ENCODE data around the gene STKLD1. TPM values are rescaled to one million over a fixed set of nuclear protein-coding genes. Genes with fewer than 3 reads are reported as not detected.
"Not testable (repeated sequence)": the region's sequence is repeated elsewhere in the genome, so short reads cannot be mapped to it uniquely, and the experiment has no call there.

The STKLD1 gene
- total RNA-seq (0.94 TPM), polyA plus RNA-seq (1.5 TPM)
- long read RNA-seq, donor 1, result 0 reads
- long read RNA-seq, donor 2, result 0 reads
- long read RNA-seq, donor 3, result 0 reads
- long read RNA-seq, donor 4, result 0 reads
- long read RNA-seq, donor 5, result 0 reads
- long read RNA-seq, donor 6, partial matches to known transcripts, result 0 of 7 reads
- long read RNA-seq, donor 6, other reads (novel, unspliced or antisense), result 7 of 7 reads
- long read RNA-seq, donor 7, result 0 reads
- long read RNA-seq, donor 8, result 0 reads
- long read RNA-seq, donor 9, partial matches to known transcripts, result 5 of 5 reads
- long read RNA-seq, donor 9, other reads (novel, unspliced or antisense), result 0 of 5 reads
- long read RNA-seq, donor 10, result 0 reads

DNA sequence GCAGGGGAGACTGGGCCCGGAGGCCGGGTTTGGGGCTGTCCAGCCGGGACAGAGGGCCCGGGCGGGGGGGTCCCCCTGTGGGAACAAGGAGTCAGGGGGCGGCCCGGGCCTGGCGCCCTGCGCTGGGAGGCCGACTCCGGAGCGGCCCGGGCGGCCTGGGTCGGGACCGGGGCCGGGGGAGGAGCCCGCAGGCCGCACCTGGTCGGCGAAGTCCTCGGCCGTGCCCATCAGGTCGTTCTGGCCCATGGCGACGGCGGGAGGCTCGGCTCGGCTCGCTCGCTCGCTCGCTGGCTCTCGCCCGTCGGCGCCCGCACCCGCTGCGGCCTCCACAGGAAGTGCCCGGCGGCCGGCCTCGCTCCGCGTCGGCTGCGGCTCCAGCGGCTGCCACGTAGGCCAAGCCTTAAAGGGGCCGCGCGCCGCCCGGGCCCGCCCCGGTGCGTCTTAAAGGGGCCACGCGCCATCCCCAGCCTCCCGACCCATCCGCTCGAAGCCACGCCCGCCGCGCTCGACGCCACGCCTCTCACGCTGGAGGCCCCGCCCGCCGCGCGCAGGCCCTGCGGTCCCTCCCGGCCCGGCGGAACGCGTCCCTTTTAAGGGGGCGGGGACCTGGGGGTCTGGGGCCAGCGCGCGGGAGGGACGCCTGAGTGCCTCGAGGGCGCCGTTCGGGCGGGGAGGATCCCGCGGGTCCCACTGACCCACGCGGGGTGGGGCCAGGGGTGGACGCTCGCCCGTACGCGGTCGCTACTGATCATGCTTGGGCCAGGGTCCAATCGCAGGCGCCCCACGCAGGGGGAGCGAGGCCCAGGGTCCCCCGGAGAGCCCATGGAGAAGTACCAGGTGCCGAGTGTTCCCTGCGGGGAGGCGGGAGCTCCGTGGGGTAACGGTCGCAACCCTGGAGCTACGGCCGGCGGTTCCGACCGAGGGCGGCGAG is at the start of gene STKLD1, which contains the start of gene SURF4:
STKLD1 (plus strand) TSS at position 643 of the 931 bp plus-strand sequence; CDS start at position 751, 108 bp downstream.
SURF4 (minus strand) TSS at position 337 of the 931 bp plus-strand sequence; CDS start at position 246, 91 bp downstream.
- H3K4me3 ChIP-seq (ENCODE audit: low read length in 2 of 2), result peak within 1 kb of the TSS; percentile 63 to 97
- under 1% methylated on average over 120 of the region's 120 CpGs for WGBS

DNA sequence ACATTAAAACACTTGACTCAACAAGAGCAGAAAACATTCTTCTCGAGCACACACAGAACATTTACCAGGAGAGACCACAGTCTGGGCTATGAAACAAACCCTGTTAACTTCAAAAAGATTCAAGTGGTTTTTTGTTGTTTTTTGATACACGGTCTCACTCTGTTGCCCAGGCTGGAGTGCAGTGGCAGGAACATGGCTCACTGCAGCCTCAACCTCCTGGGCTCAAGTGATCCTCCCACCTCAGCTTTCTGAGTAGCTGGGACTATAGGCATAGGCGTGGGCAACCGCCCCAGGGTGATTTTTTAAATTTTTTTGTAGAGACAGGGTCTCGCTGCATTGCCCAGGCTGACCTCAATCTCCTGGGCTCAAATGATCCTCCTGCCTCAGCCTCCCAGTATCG is 49.1 kb upstream of the STKLD1 start:
- peaks cover 14 to 21% of the 10 kb centered on the region in 2 donors for H3K36me3 ChIP-seq (ENCODE audit: control insufficient read depth in 2 of 2, insufficient read depth in 2 of 2, low read length in 1 of 2)
- H3K4me3 ChIP-seq (ENCODE audit: low read length in 2 of 2); H3K9me3 ChIP-seq (ENCODE audit: control insufficient read depth in 2 of 2, insufficient read depth in 1 of 2, low read length in 1 of 2); H3K27me3 ChIP-seq (ENCODE audit: control insufficient read depth in 2 of 2, insufficient read depth in 1 of 2, low read length in 1 of 2); DNase-seq (ENCODE audit: low read depth in 6 of 9, low spot score in 9 of 9); H3K4me1 ChIP-seq (ENCODE audit: control insufficient read depth in 2 of 2, insufficient read depth in 2 of 2, low read length in 2 of 2); H3K27ac ChIP-seq (ENCODE audit: low read depth in 1 of 2, low read length in 1 of 2): not testable (repeated sequence)
- WGBS, result 97% methylated on average over 6 of the region's 6 CpGs

More for the DNA sequence above, at the start of gene STKLD1, which contains the start of gene SURF4:
- Histone ChIP-seq H3K9me3 (ENCODE audit: control insufficient read depth in 2 of 2, insufficient read depth in 1 of 2, low read length in 1 of 2) (no peaks in the 10 kb centered on the region), H3K36me3 (ENCODE audit: control insufficient read depth in 2 of 2, insufficient read depth in 2 of 2, low read length in 1 of 2) (peaks cover 4 to 18% of the 10 kb centered on the region in 2 donors), H3K27me3 (ENCODE audit: control insufficient read depth in 2 of 2, insufficient read depth in 1 of 2, low read length in 1 of 2) (peaks cover 0 to 5% of the 10 kb centered on the region in 2 donors), H3K4me1 (ENCODE audit: control insufficient read depth in 2 of 2, insufficient read depth in 2 of 2, low read length in 2 of 2) (peaks cover 18 to 46% of the 10 kb centered on the region in 2 donors), H3K27ac (ENCODE audit: low read depth in 1 of 2, low read length in 1 of 2) (peak within 1 kb of the TSS; percentile 81 to 90)
- peak; percentile 64 to 96 (median 91) for DNase-seq (ENCODE audit: low read depth in 6 of 9, low spot score in 9 of 9)

DNA sequence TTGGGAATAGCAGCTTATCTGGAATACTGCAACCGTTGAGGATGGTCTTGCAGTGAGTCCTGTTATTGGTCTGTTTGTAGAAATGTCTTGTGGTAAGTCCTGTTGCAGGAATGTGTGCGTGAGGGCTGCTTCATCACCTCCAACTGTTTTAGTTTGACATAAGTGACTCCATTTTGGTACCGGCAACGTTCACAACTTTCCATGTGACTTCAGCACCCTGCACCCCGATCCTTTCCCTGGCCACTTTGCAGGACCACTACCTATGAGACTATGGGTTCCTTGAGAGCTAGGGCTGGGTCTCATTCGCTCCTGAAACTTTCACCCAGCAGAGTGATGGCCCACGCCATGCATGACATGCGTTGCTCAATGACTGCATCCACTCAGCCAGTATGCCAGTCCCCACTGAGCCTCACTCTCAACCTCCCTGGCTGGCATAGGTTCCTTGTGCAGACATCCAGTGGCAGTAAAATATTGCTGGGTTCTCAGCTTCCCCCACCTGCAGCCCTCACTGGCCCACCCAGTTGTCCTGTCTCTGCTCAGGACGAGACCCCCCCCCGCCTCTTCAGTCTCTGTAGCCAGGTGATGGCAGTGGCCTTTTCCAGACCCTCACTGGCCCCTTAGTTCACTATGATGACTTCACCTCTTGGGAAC is 48.2 kb upstream of the STKLD1 start:
- WGBS, result 97% methylated on average over 10 of the region's 10 CpGs

DNA sequence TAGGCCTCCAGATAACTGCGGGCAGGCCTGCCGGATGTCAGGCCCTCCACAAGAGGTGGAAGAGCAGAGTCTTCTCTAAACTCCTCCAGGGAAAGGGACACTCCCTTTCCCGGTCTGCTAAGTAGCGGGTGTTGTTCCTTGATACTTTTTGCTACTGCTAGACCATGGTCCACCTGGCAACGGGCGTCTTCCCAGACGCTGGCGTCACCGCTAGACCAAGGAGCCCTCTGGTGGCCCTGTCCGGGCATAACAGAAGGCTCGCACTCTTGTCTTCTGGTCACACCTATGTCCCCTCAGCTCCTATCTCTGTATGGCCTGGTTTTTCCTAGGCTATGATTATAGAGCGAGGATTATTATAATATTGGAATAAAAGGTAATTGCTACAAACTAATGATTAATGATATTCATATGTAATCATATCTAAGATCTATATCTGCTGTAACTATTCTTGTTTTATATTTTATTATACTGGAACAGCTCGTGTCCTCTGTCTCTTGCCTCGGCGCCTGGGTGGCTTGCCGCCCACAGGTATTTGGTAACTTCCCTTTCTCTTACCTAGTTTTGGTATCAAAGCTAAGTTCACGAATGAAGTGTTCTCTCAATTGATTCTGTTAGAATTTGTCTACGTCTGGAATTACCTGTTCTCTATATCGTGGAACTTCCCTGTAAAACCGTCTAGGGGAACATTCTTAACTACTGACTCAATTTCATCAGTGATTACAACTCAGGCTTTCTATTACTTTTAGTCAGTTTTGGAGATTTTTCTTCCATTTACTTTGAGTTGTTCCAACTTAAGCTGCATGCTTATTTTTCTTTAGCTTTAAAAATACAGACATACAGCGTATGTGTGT is 46.6 kb upstream of the STKLD1 start:
- 83% methylated on average over 21 of the region's 21 CpGs for WGBS
- H3K36me3 ChIP-seq (ENCODE audit: control insufficient read depth in 2 of 2, insufficient read depth in 2 of 2, low read length in 1 of 2), result peaks cover 39 to 46% of the 10 kb centered on the region in 2 donors
- H3K4me1 ChIP-seq (ENCODE audit: control insufficient read depth in 2 of 2, insufficient read depth in 2 of 2, low read length in 2 of 2); H3K9me3 ChIP-seq (ENCODE audit: control insufficient read depth in 2 of 2, insufficient read depth in 1 of 2, low read length in 1 of 2); DNase-seq (ENCODE audit: low read depth in 6 of 9, low spot score in 9 of 9); H3K27ac ChIP-seq (ENCODE audit: low read depth in 1 of 2, low read length in 1 of 2); H3K4me3 ChIP-seq (ENCODE audit: low read length in 2 of 2); H3K27me3 ChIP-seq (ENCODE audit: control insufficient read depth in 2 of 2, insufficient read depth in 1 of 2, low read length in 1 of 2): not testable (repeated sequence)

More for the DNA sequence above, 48.2 kb upstream of the STKLD1 start:
- Histone ChIP-seq H3K9me3 (ENCODE audit: control insufficient read depth in 2 of 2, insufficient read depth in 1 of 2, low read length in 1 of 2) (peaks cover 0 to 3% of the 10 kb centered on the region in 2 donors), H3K27me3 (ENCODE audit: control insufficient read depth in 2 of 2, insufficient read depth in 1 of 2, low read length in 1 of 2) (no peaks in the 10 kb centered on the region), H3K4me3 (ENCODE audit: low read length in 2 of 2) (no peak overlapping the region), H3K27ac (ENCODE audit: low read depth in 1 of 2, low read length in 1 of 2) (no peak overlapping the region), H3K4me1 (ENCODE audit: control insufficient read depth in 2 of 2, insufficient read depth in 2 of 2, low read length in 2 of 2) (no peaks in the 10 kb centered on the region), H3K36me3 (ENCODE audit: control insufficient read depth in 2 of 2, insufficient read depth in 2 of 2, low read length in 1 of 2) (peaks cover 24 to 30% of the 10 kb centered on the region in 2 donors)
- no peak for DNase-seq (ENCODE audit: low read depth in 6 of 9, low spot score in 9 of 9)

DNA sequence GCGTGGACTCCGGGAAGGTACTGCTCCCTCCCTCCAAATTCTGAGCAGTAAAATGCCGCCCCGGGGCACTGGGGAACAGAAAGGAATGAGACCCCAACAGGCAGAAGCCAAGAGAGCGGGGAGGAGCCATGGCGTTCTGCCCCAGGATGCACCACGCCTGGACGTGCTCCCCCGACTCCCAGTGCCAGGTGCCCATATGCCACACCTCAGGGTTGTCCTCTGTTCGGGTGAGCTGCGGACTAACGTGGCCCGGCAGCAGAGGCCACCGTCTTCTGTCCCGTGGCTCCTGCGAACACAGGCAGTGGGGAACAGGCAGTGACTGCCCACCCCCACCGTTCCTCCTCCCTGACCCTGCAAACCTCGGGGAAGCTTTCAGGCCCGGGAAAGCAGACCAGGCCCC is 44.9 kb upstream of the STKLD1 start:
- H3K4me1 ChIP-seq (ENCODE audit: control insufficient read depth in 2 of 2, insufficient read depth in 2 of 2, low read length in 2 of 2), result peaks cover 10% of the 10 kb centered on the region in 2 donors
- DNase-seq (ENCODE audit: low read depth in 6 of 9, low spot score in 9 of 9), result no peak
- no peaks in the 10 kb centered on the region for H3K27me3 ChIP-seq (ENCODE audit: control insufficient read depth in 2 of 2, insufficient read depth in 1 of 2, low read length in 1 of 2)
- peaks cover 39 to 46% of the 10 kb centered on the region in 2 donors for H3K36me3 ChIP-seq (ENCODE audit: control insufficient read depth in 2 of 2, insufficient read depth in 2 of 2, low read length in 1 of 2)
- H3K4me3 ChIP-seq (ENCODE audit: low read length in 2 of 2), result no peak overlapping the region
- H3K27ac ChIP-seq (ENCODE audit: low read depth in 1 of 2, low read length in 1 of 2), result no peak overlapping the region
- peaks cover 0 to 5% of the 10 kb centered on the region in 2 donors for H3K9me3 ChIP-seq (ENCODE audit: control insufficient read depth in 2 of 2, insufficient read depth in 1 of 2, low read length in 1 of 2)
- 95% methylated on average over 19 of the region's 19 CpGs for WGBS

DNA sequence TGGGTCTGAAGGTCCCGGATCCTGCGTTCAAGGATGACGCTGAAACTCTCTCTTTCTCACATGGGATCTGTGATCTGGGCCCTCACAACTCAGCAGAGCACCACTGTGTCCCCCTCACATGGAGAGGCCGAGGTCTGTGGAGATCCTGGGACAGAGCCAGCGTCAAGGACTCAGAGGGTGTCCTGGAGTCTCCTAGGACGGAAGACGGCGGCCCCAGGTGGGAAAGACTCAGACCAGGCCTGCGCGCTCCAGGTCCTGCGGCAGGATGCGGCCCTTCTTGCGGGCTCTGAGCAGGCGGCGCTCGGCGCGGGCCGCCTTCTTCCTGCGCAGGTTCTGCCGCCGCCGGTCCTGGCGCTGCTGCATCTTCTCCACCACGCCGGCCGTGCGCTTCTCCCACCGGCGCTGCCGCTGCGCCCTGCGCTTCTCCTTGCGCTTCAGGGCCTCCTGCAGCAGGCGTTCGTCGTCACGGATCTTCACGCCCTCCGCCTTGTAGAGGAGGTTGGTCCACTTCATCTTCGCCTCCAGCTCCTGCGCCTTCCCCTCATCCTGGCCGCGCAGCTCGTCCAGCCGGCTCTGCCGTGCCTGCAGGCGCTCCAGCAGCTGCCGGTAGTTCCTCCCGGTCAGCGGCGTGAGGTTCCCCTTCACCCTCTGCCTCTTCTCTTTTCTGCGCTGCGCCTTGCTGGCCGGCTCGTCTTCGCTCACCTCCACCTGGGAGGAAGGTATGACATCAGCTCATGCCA is 44.4 kb upstream of the STKLD1 start:
- Histone ChIP-seq H3K36me3 (ENCODE audit: control insufficient read depth in 2 of 2, insufficient read depth in 2 of 2, low read length in 1 of 2) (peaks cover 39 to 46% of the 10 kb centered on the region in 2 donors), H3K4me3 (ENCODE audit: low read length in 2 of 2) (no peak overlapping the region), H3K27me3 (ENCODE audit: control insufficient read depth in 2 of 2, insufficient read depth in 1 of 2, low read length in 1 of 2) (no peaks in the 10 kb centered on the region), H3K27ac (ENCODE audit: low read depth in 1 of 2, low read length in 1 of 2) (no peak overlapping the region), H3K9me3 (ENCODE audit: control insufficient read depth in 2 of 2, insufficient read depth in 1 of 2, low read length in 1 of 2) (peaks cover 0 to 7% of the 10 kb centered on the region in 2 donors), H3K4me1 (ENCODE audit: control insufficient read depth in 2 of 2, insufficient read depth in 2 of 2, low read length in 2 of 2) (peaks cover 14% of the 10 kb centered on the region in 2 donors)
- DNase-seq (ENCODE audit: low read depth in 6 of 9, low spot score in 9 of 9), result no peak
- WGBS, result 98% methylated on average over 57 of the region's 57 CpGs

DNA sequence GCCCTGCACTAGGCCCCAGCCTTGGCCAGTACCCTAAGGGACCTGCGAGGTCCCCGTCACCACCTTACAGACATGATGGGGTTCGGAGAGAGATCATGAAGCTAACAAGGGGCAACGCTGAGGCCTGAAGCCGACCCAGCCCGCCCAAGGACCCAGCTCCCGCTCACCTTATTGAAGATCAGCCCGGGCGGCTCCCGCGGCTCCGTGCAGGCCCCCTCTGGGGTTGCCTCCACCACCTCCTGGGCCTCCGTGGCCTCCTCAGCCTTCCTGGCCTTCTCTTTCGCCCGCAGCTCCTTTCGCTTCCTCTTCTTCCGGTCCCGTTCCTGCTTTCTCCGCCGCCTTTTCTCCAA is 43.8 kb upstream of the STKLD1 start:
- 93% methylated on average over 20 of the region's 20 CpGs for WGBS
- no peak overlapping the region for H3K4me3 ChIP-seq (ENCODE audit: low read length in 2 of 2)
- H3K36me3 ChIP-seq (ENCODE audit: control insufficient read depth in 2 of 2, insufficient read depth in 2 of 2, low read length in 1 of 2), result peaks cover 39 to 46% of the 10 kb centered on the region in 2 donors
- H3K27ac ChIP-seq (ENCODE audit: low read depth in 1 of 2, low read length in 1 of 2), result no peak overlapping the region
- DNase-seq (ENCODE audit: low read depth in 6 of 9, low spot score in 9 of 9), result no peak
- H3K9me3 ChIP-seq (ENCODE audit: control insufficient read depth in 2 of 2, insufficient read depth in 1 of 2, low read length in 1 of 2), result peaks cover 0 to 7% of the 10 kb centered on the region in 2 donors
- peaks cover 14% of the 10 kb centered on the region in 2 donors for H3K4me1 ChIP-seq (ENCODE audit: control insufficient read depth in 2 of 2, insufficient read depth in 2 of 2, low read length in 2 of 2)
- no peaks in the 10 kb centered on the region for H3K27me3 ChIP-seq (ENCODE audit: control insufficient read depth in 2 of 2, insufficient read depth in 1 of 2, low read length in 1 of 2)
